HepG2 (cell line): ENCODE measurements around the gene RTP4. TPM values are rescaled to one million over a fixed set of nuclear protein-coding genes. Genes with fewer than 3 reads are reported as not detected.
A peak's percentile ranks its signal among the peaks of the same experiment; 100 is the strongest.

ENCODE experiments used
- CENPBD1 ChIP-seq: sonication (generic); formaldehyde crosslinking; IDR thresholded peaks from 2 replicates; pipeline ENCODE4 v1.8.0; 2022; ENCODE audit warnings: missing genetic modification reagents, low read depth, mild to moderate bottlenecking, borderline replicate concordance
- HMGXB4 ChIP-seq, 2 experiments: sonication (generic) in 1 of 2; formaldehyde crosslinking in 1 of 2; IDR thresholded peaks; 2 replicates each; pipeline versions ENCODE4 v1.4.0 to v1.6.1; 2018 to 2020; ENCODE audit warnings: missing genetic modification reagents in 2 of 2, borderline replicate concordance in 1 of 2, low read depth in 1 of 2, mild to moderate bottlenecking in 1 of 2, missing biosample characterization in 1 of 2
- HNF4A ChIP-seq: sonication (generic); formaldehyde crosslinking; IDR thresholded peaks from 2 replicates; pipeline ENCODE4 v1.4.0; 2020; ENCODE audit warnings: missing genetic modification reagents
- KLF6 ChIP-seq: IDR thresholded peaks from 2 replicates; pipeline ENCODE4 v1.8.0; 2016; ENCODE audit warnings: missing biosample characterization, missing genetic modification reagents
- MTA1 ChIP-seq: sonication (generic); formaldehyde crosslinking; IDR thresholded peaks from 2 replicates; pipeline ENCODE4 v1.4.0; 2020; ENCODE audit warnings: missing genetic modification reagents, mild to moderate bottlenecking, borderline replicate concordance
- PRPF4 ChIP-seq: fragments of 200-400 bp; formaldehyde crosslinking; IDR thresholded peaks from 2 replicates; pipeline ENCODE4 v1.6.1; 2016; ENCODE audit warnings: low read length, low read depth; ENCODE audit not compliant: poor library complexity, severe bottlenecking
- RAD21 ChIP-seq: fragments of 450-650 bp; formaldehyde crosslinking; IDR thresholded peaks from 2 replicates; pipeline ENCODE4 v1.5.0; 2020; ENCODE audit warnings: mild to moderate bottlenecking
- RFXAP ChIP-seq: sonication (generic); formaldehyde crosslinking; IDR thresholded peaks from 2 replicates; pipeline ENCODE4 v1.4.0; 2020; ENCODE audit warnings: missing genetic modification reagents, borderline replicate concordance
- STAG1 ChIP-seq: sonication (generic); formaldehyde crosslinking; IDR thresholded peaks from 2 replicates; pipeline ENCODE4 v1.4.0; 2020; ENCODE audit warnings: missing genetic modification reagents
- TCF7L2 ChIP-seq: IDR thresholded peaks from 2 replicates; pipeline ENCODE4 v1.6.1; 2011; ENCODE audit warnings: mild to moderate bottlenecking, low read depth, low read length, moderate library complexity
- THAP7 ChIP-seq: sonication (generic); formaldehyde crosslinking; IDR thresholded peaks from 2 replicates; pipeline ENCODE4 v1.8.1; 2023; ENCODE audit warnings: mild to moderate bottlenecking, missing genetic modification reagents
- ZBTB14 ChIP-seq: sonication (generic); formaldehyde crosslinking; IDR thresholded peaks from 2 replicates; pipeline ENCODE4 v1.4.0; 2020; ENCODE audit warnings: missing genetic modification reagents
- ZBTB38 ChIP-seq: sonication (generic); formaldehyde crosslinking; IDR thresholded peaks from 2 replicates; pipeline ENCODE4 v1.5.1; 2020; ENCODE audit warnings: mild to moderate bottlenecking, missing genetic modification reagents
- ZFAT ChIP-seq: sonication (generic); formaldehyde crosslinking; conservative IDR thresholded peaks from 2 replicates; pipeline ENCODE4 v1.8.1; 2023; ENCODE audit warnings: missing genetic modification reagents, inconsistent platforms
- ZNF235 ChIP-seq: sonication (generic); formaldehyde crosslinking; IDR thresholded peaks from 2 replicates; pipeline ENCODE4 v1.8.1; 2023; ENCODE audit warnings: mild to moderate bottlenecking, missing genetic modification reagents, borderline replicate concordance
- ZNF264 ChIP-seq: sonication (generic); formaldehyde crosslinking; IDR thresholded peaks from 2 replicates; pipeline ENCODE4 v1.4.0; 2020; ENCODE audit warnings: missing genetic modification reagents
- ZNF747 ChIP-seq: sonication (generic); formaldehyde crosslinking; IDR thresholded peaks from 2 replicates; pipeline ENCODE4 v1.8.1; 2023; ENCODE audit warnings: missing genetic modification reagents, mild to moderate bottlenecking, borderline replicate concordance
- ZXDC ChIP-seq: sonication (generic); formaldehyde crosslinking; IDR thresholded peaks from 2 replicates; pipeline ENCODE4 v1.5.0; 2020; ENCODE audit warnings: mild to moderate bottlenecking, missing genetic modification reagents
- polyA plus RNA-seq, 8 experiments: library from polyadenylated mRNA; depleted of rRNA in 3 of 8; stranded (reverse) in 7 of 8; unstranded in 1 of 8; fragments of >200 nt; fragmentation: Illumina TruSeq in 4 of 8; extraction: Trizol in 4 of 8; gene quantifications; 2 replicates each; pipeline versions ENCODE4 v1.2.1 to v1.2.3, GENCODE V29; 2011 to 2016; ENCODE audit warnings: low read depth in 4 of 8, missing spikeins in 1 of 8, mixed read lengths in 1 of 8; ENCODE audit not compliant: insufficient read depth in 1 of 8
- total RNA-seq, 5 experiments: library from RNA; depleted of rRNA; stranded (reverse); fragments of >200 nt; fragmentation: Illumina TruSeq; extraction: Trizol; gene quantifications; 2 replicates each; pipeline ENCODE4 v1.2.3, GENCODE V29; 2016; ENCODE audit warnings: low read depth in 1 of 5

The RTP4 gene
- total and polyA plus RNA-seq, 2 of the 13 experiments (the other 11 are each of a cell fraction or from before 2014, with no cell fraction given): 0.11 to 0.62 TPM

GRCh38 chr3:187318819-187319616 is 49.2 kb upstream of the RTP4 start (continued):
- TF ChIP-seq MTA1: no peak
- TF ChIP-seq ZFAT: no peak
- no peak for TF ChIP-seq THAP7 (CRISPR knock-in tag)
- TF ChIP-seq ZXDC (CRISPR knock-in tag): no peak
- TF ChIP-seq HMGXB4 (CRISPR knock-in tag; IDR thresholded peaks at IDR 0.05; ENCODE audit: borderline replicate concordance in 1 of 2, low read depth in 1 of 2): 0 out of 4 replicates have a peak, but pooled peaks of 1 of the 2 experiments have one; percentile 34
- TF ChIP-seq STAG1 (CRISPR knock-in tag): peak; percentile 89
- TF ChIP-seq PRPF4: no peak
- no peak for TF ChIP-seq ZBTB14 (CRISPR knock-in tag)
- no peak for TF ChIP-seq ZBTB38 (CRISPR knock-in tag)
- no peak for TF ChIP-seq KLF6 (CRISPR knock-in tag)
- TF ChIP-seq ZNF264 (CRISPR knock-in tag): no peak
- TF ChIP-seq CENPBD1 (CRISPR knock-in tag): no peak
- TF ChIP-seq TCF7L2: no peak
- TF ChIP-seq ZNF235 (CRISPR knock-in tag): no peak
- no peak for TF ChIP-seq ZNF747 (CRISPR knock-in tag)
- TF ChIP-seq RAD21: peak; percentile 58
- peak; percentile 32; the same call in 1 of the 2 replicates for TF ChIP-seq HNF4A (CRISPR knock-in tag)
- TF ChIP-seq RFXAP (CRISPR knock-in tag): 0 out of 2 replicates have a peak, but pooled peaks have one; percentile 42
